GM21390 (cell line): ENCODE results near the gene TREML2.

Source experiments
- ATAC-seq: cut with Tn5 transposase; IDR thresholded peaks from one replicate; pipeline ENCODE4 v1.9.1; 2021; ENCODE audit not compliant: unreplicated experiment

TREML2 gene

GRCh38 chr6:41179163-41179562 lies 21.8 kb downstream of the TREML2 start:
- ATAC-seq = no peak

GRCh38 chr6:41177695-41178094 lies 23.3 kb downstream of the TREML2 start:
- no peak for ATAC-seq

GRCh38 chr6:41177287-41177686 lies 23.7 kb downstream of the TREML2 start:
- no peak for ATAC-seq

DNA sequence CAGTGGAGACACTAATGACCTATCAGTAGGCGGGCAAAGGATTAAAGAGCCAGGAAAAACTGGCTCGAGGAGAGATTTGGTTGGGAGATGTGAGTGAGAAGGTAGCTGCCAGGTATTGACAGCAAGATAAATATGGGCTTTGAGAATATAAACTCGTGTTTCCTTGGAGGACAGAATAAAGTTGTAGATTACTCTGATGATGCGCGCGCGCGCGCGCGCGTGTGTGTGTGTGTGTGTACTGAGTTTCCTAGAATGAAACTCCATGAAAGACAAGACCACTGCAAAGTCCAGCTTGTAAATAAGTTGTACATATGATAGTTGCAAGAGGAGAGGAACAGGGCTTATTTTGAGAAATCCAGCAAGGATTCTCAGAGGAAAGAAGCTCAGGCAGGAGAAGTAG lies 24.8 kb downstream of the TREML2 start:
- ATAC-seq = no peak

DNA sequence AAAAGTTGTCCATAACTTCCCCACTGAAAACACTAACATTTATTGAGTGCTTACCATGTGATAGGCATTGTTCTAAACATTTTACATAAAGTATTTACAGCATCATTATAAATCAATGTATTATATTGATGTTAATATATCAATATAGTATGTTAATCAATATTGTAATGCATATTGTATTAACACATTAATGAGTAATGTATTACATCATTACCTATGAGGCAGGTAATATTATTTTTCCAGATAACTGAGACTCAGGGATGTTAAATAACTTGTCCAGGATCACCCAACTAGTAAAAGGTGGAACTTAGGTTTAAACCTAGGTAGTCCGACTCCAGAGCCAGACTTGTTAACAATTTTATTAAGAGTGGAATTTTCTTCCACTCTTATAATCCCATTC lies 25.9 kb downstream of the TREML2 start:
- no peak for ATAC-seq

DNA sequence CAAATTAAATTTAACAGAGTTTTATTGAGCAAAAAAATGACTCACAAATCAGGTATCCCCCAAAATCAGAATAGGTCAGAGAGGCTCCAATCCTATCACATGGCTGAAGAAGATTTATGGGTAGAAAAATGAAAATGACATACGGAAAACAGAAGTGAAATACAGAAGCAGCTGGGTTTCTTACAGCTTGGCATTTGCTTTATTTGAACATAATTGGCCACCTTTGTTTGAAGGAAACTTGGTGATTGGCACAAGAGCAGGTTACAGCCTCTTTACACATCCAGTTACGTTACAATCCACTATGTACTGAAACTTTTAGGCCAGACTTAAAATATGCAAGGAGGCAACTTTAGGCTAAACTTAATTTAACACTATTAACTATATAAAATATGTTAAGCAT lies 26.3 kb downstream of the TREML2 start:
- no peak for ATAC-seq

DNA sequence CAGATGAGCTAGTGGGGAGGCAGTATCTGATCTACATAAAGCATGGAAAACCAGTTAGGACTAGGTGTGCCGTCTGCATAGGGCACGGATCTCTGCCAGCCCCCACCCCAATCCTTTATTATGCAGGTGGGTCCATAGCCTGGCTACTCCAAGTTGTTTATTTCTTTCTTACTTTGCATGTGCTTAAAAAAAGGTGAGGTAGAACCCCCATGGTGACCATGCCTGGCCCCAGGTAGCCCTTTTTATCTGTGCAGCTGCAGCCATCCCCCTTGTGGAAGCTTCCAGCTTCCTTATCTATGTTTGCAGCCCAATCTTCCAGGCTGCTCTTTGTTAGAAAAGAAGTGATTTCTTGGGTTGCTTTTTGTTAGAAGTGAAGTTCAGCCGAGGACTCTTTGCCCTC lies 29.0 kb downstream of the TREML2 start:
- ATAC-seq = no peak

DNA sequence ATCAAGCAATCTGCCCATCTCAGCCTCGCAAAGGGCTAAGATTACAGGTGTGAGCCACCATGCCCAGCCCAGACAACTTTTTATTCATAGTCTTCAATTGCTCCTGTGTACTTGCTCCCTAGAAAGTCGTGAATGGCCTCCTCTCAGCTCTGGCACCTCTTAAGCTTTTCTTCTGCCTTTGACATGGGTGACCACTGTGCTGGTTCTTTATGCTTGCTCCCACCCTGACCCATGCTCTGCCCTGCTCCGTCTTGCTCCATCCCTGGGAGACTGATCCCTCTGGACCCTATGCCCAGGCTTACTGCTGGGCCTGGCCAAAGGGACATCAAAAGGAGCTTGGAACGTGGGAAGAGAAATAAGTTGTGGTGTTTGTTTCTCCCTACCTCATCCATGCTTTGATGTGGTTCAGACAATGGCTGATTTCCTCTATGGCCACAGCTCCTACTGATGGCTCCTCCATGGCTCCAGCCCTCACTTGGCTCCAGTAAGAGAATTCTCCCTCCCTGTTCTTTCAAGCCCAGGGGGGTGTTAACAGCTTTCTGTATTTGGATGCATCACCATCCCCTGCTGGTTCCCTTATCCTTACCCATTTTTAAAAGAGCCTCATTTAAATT lies 30.3 kb downstream of the TREML2 start:
- no peak for ATAC-seq

DNA sequence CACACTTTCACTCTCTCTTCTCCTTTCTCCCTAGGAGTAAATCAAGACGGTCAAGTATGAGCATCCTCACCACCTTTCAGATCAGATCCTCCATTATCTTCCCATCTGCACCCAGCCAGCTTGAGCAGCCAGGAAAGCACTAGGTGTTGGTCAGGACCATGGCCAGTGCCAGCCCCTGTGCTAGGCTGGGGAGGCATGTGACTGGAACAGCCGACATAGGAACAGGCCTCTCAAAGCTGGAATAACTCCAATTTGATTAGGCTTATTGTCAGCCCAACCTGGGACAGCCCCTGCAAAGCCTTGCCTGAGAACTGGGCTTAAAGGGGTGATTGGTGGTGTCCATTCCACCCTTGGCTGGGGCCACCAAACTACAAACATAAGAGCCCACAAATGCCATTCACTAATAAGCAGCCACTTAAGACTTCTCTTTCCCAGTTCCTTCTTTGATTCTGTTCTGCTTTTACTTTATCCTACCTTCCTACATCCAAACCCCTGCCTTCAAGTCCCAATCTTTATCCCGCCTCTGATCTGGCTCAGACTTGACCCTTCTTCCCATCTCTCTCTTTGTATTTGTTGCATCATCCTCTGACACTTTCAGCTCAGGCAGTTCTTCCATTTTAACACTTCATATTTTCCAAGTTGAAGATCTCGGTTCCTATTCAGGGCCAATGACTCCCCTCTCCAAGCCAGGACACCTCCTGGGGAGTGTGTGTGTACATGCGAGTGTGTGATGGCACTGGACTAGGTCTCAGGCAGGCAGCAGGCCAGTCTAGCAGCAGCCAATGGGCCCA lies 33.6 kb downstream of the TREML2 start:
- no peak for ATAC-seq

DNA sequence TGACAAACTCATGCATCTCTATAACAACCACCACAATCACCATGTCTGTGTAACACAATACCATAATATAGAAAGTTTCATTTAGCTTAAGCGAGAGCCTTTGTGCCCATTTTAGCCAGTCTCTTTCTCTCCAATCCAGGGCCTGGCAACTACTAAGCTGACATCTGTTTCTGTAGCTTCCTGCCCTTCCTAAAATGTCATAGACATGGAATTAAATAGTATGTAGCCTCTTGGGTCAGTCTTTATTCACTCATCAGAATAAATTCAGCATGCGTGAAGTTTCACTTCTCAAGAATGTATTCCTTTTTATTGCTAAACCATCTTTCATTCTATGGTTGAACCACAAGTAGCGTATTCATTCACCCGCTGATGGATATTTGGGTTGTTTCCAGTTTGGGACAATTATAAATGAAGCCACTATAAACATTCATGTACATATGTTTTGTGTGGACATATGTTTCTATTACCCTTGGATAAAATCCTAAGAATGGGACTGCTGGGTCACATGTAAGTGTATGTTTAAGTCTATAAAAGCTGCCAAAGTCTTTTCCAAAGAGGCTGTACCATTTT lies 36.3 kb downstream of the TREML2 start:
- ATAC-seq = no peak

- no peak for ATAC-seq
Observed at GRCh38 chr6:41163419-41163717, 37.6 kb downstream of the TREML2 start.

- ATAC-seq = no peak
Observed at GRCh38 chr6:41162687-41163418, 38.1 kb downstream of the TREML2 start, which contains the start of gene TREM2. Gene TREM2 (minus strand): TSS chr6:41163116. CDS start chr6:41163082, 34 bp downstream.

DNA sequence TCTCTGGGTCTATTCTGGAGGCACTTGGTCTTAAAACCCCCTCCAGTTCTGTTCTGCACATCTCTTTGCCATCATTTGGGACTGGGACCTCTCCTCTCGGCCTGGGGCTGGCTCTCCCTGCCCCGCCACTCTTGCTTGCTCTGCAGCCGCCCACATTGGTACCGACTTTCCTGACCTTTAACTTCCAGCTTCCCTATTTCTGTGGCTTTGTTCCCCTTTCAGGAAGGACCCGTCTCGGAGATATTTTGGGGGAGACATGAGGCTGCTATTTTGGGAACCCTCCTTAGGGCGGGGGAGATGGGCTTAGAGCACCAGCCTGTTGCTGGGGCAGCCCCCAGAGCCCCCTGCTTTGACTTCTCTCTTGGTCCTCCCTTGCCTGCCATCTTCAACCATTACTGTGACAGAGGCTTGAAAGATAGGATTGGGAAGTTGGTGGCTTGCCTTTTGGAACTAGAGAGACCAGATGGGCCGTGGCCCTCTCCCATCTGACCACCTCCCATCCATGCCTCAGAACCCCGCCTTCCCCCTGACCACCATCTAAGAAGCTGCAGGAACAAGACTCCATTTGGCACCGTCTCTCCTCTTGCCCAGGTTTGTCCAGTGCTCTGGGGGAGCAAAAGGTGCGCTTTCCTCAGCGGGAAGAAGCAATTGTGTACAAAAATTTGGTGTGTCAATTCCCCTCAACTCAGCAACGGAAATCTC lies 38.9 kb downstream of the TREML2 start:
- no peak for ATAC-seq

DNA sequence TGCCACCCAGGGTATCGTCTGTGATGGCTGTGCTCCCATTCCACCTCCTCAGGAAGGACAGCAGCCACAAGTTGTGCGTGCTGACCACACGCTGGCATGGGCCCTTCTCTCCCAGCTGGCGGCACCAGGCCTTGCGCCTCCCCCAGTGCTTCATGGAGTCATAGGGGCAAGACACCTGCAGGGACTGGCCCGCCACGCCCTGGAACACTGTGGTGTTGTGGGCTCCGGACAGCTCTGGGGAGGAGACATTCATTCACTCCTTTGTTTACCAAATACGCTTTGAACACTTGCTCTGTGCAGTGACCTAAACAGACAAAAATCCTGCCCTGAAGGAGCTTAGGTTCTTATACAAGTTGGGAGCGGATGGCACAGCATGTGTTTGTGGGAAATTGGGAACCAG lies 39.6 kb downstream of the TREML2 start:
- no peak for ATAC-seq

- no peak for ATAC-seq
Observed at GRCh38 chr6:41160933-41161332, 40.0 kb downstream of the TREML2 start.

DNA sequence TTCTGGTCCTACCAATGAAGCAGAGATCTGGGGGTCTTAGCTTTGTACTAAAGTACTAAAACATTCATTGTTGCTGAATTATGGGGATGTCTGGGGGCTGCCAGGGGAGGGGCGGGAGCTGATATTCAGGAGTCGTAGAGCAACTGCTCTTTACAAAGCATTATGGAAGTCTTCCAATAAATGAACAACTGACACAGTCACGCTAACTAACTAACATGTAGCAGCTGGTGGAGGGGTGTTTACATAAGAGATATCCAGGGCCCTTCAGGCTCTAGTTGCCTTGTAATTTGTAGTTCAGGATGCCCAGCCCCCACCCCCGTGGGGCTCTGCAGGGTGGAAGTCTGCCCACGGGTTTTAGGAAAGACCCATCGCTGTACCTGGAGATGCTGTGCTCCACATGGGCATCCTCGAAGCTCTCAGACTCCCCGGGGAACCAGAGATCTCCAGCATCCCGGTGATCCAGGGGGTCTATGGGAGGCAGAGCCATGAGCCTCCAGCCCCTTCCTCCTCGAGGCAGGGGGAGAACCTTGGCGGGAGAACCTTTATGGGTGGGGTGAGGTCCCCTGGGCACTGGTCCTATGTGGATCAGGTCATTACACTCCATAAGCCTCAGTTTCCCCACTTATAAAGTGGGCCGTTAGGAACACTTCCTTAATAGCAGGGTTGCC lies 41.4 kb downstream of the TREML2 start:
- no peak for ATAC-seq

DNA sequence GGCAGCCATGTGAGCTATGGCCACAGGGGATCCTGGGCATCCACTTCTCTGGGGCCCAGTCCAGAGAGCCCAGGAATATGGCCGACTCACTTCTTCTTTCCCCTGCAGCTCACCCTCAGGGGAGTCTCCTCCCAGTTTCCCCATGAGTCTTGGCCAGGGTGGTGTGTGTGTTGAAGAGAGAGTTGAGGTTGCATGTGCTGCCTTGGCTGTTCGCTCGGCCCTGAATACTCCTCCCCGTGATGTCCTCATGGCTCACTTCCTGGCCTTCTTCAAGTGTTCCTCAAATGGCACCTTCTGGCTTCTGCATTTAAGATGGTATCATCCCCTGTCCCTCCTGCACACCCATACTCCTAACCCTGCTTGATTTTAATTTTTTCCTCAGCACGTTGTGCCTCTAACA lies 43.6 kb downstream of the TREML2 start:
- ATAC-seq = no peak

DNA sequence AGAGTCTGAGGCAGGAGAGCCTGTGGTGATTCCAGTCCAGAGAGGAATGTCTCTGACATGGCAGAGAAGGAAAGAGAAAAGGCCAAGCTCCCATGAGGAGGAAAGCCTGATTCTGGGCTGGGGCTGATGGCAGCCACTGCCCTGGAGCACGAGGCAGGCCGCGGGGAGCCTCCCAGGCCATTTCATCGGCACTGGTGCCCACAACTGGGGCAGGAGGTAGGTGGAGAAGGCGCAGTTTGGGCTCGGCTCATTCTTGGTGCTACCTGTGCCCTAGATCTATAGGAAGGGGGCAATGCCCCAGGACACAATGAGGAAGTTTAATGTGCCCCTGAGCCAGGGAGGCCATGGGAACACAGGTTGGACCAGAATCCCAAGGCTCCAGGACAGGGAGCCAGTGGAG lies 44.2 kb downstream of the TREML2 start:
- no peak for ATAC-seq

DNA sequence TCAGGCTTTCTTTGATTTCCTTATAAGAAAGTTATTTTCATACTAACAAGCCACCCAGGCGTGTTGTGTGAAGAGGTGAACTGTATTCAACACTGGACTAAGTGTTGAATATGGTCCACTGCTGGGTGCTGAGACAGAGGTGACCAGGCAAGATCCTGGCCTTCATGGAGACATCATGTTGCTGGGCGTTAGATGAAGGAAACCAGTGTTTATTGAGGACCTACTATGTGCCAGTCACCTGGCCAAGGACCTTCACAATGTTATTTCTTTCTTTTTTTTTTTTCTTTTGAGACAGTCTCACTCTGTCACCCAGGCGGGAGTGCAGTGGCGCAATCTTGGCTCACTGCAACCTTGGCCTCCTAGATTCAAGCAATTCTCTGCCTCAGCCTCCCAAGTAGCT lies 44.9 kb downstream of the TREML2 start:
- no peak for ATAC-seq

- no peak for ATAC-seq
Observed at GRCh38 chr6:41155132-41155805, 45.7 kb downstream of the TREML2 start.
